ENCODE data around the gene NXN. TPM values are rescaled to one million over a fixed set of nuclear protein-coding genes. Genes with fewer than 3 reads are reported as not detected.
"Not testable (repeated sequence)": the region's sequence is repeated elsewhere in the genome, so short reads cannot be mapped to it uniquely, and the experiment has no call there.

The NXN gene
- total RNA-seq, 4 donors from 2014 or later, result 6.6 to 28.4 (median 14.7) TPM

- H3K4me1 ChIP-seq, result peaks cover 0 to 19% (median 6%) of the 10 kb centered on the region in 4 donors
- H3K36me3 ChIP-seq, result no peaks in the 10 kb centered on the region
- TF ChIP-seq CTCF (IDR thresholded peaks at IDR 0.05), result no peak
- TF ChIP-seq EP300 (IDR thresholded peaks at IDR 0.05), result no peak
- no peak for TF ChIP-seq POLR2A (IDR thresholded peaks at IDR 0.05)
- peaks cover 0 to 8% (median 0%) of the 10 kb centered on the region in 4 donors for H3K9me3 ChIP-seq
- 81 to 91% methylated on average over 7 of the region's 7 CpGs for WGBS, 2 donors
- H3K27me3 ChIP-seq, result no peaks in the 10 kb centered on the region
- no peak overlapping the region for H3K27ac ChIP-seq
- no peak overlapping the region for H3K4me3 ChIP-seq
- DNase-seq (ENCODE audit: low spot score in 2 of 2), result no peak
Observed at GRCh38 chr17:913207-913606, 66.4 kb downstream of the NXN start.

GRCh38 chr17:909642-910323, 69.8 kb downstream of the NXN start:
- H3K4me1 ChIP-seq, result peaks cover 0 to 8% (median 0%) of the 10 kb centered on the region in 4 donors
- no peak overlapping the region for H3K4me3 ChIP-seq
- DNase-seq (ENCODE audit: low spot score in 2 of 2), result no peak
- TF ChIP-seq CTCF (IDR thresholded peaks at IDR 0.05), result no peak
- no peak for TF ChIP-seq EP300 (IDR thresholded peaks at IDR 0.05)
- no peak for TF ChIP-seq POLR2A (IDR thresholded peaks at IDR 0.05)
- H3K27me3 ChIP-seq, result no peaks in the 10 kb centered on the region
- no peaks in the 10 kb centered on the region for H3K36me3 ChIP-seq
- WGBS, 2 donors, result 81 to 83% methylated on average over 24 of the region's 24 CpGs
- H3K9me3 ChIP-seq, result no peaks in the 10 kb centered on the region
- no peak overlapping the region for H3K27ac ChIP-seq

GRCh38 chr17:907725-908124, 71.9 kb downstream of the NXN start:
- H3K9me3 ChIP-seq, result no peaks in the 10 kb centered on the region
- H3K4me1 ChIP-seq, result peaks cover 0 to 8% (median 0%) of the 10 kb centered on the region in 4 donors
- TF ChIP-seq EP300 (IDR thresholded peaks at IDR 0.05), result no peak
- TF ChIP-seq POLR2A (IDR thresholded peaks at IDR 0.05), result no peak
- no peak for TF ChIP-seq CTCF (IDR thresholded peaks at IDR 0.05)
- WGBS, 2 donors, result 82 to 84% methylated on average over 6 of the region's 6 CpGs
- H3K27ac ChIP-seq, result no peak overlapping the region
- no peaks in the 10 kb centered on the region for H3K27me3 ChIP-seq
- H3K4me3 ChIP-seq, result no peak overlapping the region
- no peak for DNase-seq (ENCODE audit: low spot score in 2 of 2)
- H3K36me3 ChIP-seq, result no peaks in the 10 kb centered on the region

GRCh38 chr17:905708-906107, 73.9 kb downstream of the NXN start:
- H3K4me1 ChIP-seq, result peaks cover 0 to 22% (median 3%) of the 10 kb centered on the region in 4 donors
- not testable (repeated sequence) for H3K27ac ChIP-seq; DNase-seq (ENCODE audit: low spot score in 2 of 2); H3K9me3 ChIP-seq; H3K27me3 ChIP-seq; H3K36me3 ChIP-seq; H3K4me3 ChIP-seq
- 90 to 93% methylated on average over 6 of the region's 6 CpGs for WGBS, 2 donors

- H3K27ac ChIP-seq, result no peak overlapping the region
- H3K9me3 ChIP-seq, result no peaks in the 10 kb centered on the region
- H3K4me1 ChIP-seq, result peaks cover 0 to 24% (median 3%) of the 10 kb centered on the region in 4 donors
- H3K4me3 ChIP-seq, result no peak overlapping the region
- TF ChIP-seq EP300 (IDR thresholded peaks at IDR 0.05), result no peak
- no peak for TF ChIP-seq CTCF (IDR thresholded peaks at IDR 0.05)
- no peak for TF ChIP-seq POLR2A (IDR thresholded peaks at IDR 0.05)
- no peaks in the 10 kb centered on the region for H3K27me3 ChIP-seq
- WGBS, 2 donors, result 53 to 60% methylated on average over 34 of the region's 34 CpGs
- H3K36me3 ChIP-seq, result no peaks in the 10 kb centered on the region
- DNase-seq (ENCODE audit: low spot score in 2 of 2), result no peak
Observed at GRCh38 chr17:903691-904481, 75.7 kb downstream of the NXN start.

Measured in tibial nerve (tissue), 4 donors.